ENCODE results near the gene COL6A1. TPM values are rescaled to one million over a fixed set of nuclear protein-coding genes. Genes with fewer than 3 reads are reported as not detected.

The COL6A1 gene
- polyA plus RNA-seq, 1 donor from 2014 or later = 29.4 TPM

DNA sequence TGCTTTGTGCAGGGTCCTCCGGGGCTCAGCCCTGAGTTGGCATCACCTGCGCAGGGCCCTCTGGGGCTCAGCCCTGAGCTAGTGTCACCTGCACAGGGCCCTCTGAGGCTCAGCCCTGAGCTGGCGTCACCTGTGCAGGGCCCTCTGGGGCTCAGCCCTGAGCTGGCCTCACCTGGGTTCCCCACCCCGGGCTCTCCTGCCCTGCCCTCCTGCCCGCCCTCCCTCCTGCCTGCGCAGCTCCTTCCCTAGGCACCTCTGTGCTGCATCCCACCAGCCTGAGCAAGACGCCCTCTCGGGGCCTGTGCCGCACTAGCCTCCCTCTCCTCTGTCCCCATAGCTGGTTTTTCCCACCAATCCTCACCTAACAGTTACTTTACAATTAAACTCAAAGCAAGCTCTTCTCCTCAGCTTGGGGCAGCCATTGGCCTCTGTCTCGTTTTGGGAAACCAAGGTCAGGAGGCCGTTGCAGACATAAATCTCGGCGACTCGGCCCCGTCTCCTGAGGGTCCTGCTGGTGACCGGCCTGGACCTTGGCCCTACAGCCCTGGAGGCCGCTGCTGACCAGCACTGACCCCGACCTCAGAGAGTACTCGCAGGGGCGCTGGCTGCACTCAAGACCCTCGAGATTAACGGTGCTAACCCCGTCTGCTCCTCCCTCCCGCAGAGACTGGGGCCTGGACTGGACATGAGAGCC lies 22.7 kb downstream of the COL6A1 start:
- no peak for TF ChIP-seq EZH2 (IDR thresholded peaks at IDR 0.05; ENCODE audit: borderline replicate concordance, insufficient read depth, low read length, poor library complexity, severe bottlenecking)
- TF ChIP-seq MXI1 (conservative IDR thresholded peaks at IDR 0.05; ENCODE audit: poor library complexity, severe bottlenecking) = no peak
- no peak for TF ChIP-seq RAD21 (conservative IDR thresholded peaks at IDR 0.05)
- TF ChIP-seq, protein P1, sequence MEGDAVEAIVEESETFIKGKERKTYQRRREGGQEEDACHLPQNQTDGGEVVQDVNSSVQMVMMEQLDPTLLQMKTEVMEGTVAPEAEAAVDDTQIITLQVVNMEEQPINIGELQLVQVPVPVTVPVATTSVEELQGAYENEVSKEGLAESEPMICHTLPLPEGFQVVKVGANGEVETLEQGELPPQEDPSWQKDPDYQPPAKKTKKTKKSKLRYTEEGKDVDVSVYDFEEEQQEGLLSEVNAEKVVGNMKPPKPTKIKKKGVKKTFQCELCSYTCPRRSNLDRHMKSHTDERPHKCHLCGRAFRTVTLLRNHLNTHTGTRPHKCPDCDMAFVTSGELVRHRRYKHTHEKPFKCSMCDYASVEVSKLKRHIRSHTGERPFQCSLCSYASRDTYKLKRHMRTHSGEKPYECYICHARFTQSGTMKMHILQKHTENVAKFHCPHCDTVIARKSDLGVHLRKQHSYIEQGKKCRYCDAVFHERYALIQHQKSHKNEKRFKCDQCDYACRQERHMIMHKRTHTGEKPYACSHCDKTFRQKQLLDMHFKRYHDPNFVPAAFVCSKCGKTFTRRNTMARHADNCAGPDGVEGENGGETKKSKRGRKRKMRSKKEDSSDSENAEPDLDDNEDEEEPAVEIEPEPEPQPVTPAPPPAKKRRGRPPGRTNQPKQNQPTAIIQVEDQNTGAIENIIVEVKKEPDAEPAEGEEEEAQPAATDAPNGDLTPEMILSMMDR (IDR thresholded peaks at IDR 0.05; ENCODE audit: poor library complexity, severe bottlenecking) = no peak
- no peak for TF ChIP-seq EP300 (conservative IDR thresholded peaks at IDR 0.05; ENCODE audit: poor library complexity, severe bottlenecking)
- TF ChIP-seq, protein P2, sequence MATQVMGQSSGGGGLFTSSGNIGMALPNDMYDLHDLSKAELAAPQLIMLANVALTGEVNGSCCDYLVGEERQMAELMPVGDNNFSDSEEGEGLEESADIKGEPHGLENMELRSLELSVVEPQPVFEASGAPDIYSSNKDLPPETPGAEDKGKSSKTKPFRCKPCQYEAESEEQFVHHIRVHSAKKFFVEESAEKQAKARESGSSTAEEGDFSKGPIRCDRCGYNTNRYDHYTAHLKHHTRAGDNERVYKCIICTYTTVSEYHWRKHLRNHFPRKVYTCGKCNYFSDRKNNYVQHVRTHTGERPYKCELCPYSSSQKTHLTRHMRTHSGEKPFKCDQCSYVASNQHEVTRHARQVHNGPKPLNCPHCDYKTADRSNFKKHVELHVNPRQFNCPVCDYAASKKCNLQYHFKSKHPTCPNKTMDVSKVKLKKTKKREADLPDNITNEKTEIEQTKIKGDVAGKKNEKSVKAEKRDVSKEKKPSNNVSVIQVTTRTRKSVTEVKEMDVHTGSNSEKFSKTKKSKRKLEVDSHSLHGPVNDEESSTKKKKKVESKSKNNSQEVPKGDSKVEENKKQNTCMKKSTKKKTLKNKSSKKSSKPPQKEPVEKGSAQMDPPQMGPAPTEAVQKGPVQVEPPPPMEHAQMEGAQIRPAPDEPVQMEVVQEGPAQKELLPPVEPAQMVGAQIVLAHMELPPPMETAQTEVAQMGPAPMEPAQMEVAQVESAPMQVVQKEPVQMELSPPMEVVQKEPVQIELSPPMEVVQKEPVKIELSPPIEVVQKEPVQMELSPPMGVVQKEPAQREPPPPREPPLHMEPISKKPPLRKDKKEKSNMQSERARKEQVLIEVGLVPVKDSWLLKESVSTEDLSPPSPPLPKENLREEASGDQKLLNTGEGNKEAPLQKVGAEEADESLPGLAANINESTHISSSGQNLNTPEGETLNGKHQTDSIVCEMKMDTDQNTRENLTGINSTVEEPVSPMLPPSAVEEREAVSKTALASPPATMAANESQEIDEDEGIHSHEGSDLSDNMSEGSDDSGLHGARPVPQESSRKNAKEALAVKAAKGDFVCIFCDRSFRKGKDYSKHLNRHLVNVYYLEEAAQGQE (IDR thresholded peaks at IDR 0.05; ENCODE audit: borderline replicate concordance) = no peak
- TF ChIP-seq POLR2AphosphoS5 (IDR thresholded peaks at IDR 0.05) = no peak
- no peak for TF ChIP-seq TAF1 (IDR thresholded peaks at IDR 0.05; ENCODE audit: low read depth)
- TF ChIP-seq SMC3 (conservative IDR thresholded peaks at IDR 0.05; ENCODE audit: poor library complexity) = no peak
- Histone ChIP-seq H3K27me3 (ENCODE audit: insufficient read depth, low read depth, low read length) (no peaks in the 10 kb centered on the region), H3K9me2 (ENCODE audit: insufficient read depth, low read length) (no peaks in the 10 kb centered on the region), H3K36me3 (ENCODE audit: insufficient read depth, low read length) (no peaks in the 10 kb centered on the region), H3F3A (ENCODE audit: insufficient read depth, low read length, poor library complexity, severe bottlenecking) (no peaks in the 10 kb centered on the region), H3K4me2 (ENCODE audit: low read length) (no peak overlapping the region), H3K79me2 (replicated peaks; ENCODE audit: insufficient read depth, low read length) (no peaks in the 10 kb centered on the region), H3K9ac (ENCODE audit: low read length) (no peak overlapping the region), H3K4me3 (ENCODE audit: low read length) (no peak overlapping the region), H4K20me1 (ENCODE audit: insufficient read depth) (no peaks in the 10 kb centered on the region), H3K9me3 (ENCODE audit: low read length) (no peaks in the 10 kb centered on the region), H2AFZ (ENCODE audit: low read depth, low read length) (no peak overlapping the region), H3K27ac (ENCODE audit: low read length) (no peak overlapping the region)

DNA sequence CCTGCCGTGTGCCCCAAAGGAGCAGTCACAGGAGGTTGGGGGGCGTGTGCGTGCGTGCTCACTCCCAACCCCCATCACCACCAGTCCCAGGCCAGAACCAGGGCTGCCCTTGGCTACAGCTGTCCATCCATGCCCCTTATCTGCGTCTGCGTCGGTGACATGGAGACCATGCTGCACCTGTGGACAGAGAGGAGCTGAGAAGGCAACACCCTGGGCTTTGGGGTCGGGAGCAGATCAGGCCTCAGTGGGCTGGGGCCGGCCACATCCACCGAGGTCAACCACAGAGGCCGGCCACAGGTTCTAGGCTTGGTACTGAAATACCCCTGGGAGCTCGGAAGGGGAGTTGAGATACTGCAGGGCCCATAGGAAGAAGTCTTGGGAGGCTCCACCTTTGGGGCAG lies 23.5 kb downstream of the COL6A1 start:
- no peaks in the 10 kb centered on the region for H3K27me3 ChIP-seq (ENCODE audit: insufficient read depth, low read depth, low read length)

More for the DNA sequence above, 23.5 kb downstream of the COL6A1 start:
- no peaks in the 10 kb centered on the region for H3K9me3 ChIP-seq (ENCODE audit: low read length)
- TF ChIP-seq EP300 (conservative IDR thresholded peaks at IDR 0.05; ENCODE audit: poor library complexity, severe bottlenecking) = no peak
- TF ChIP-seq RAD21 (conservative IDR thresholded peaks at IDR 0.05) = no peak
- TF ChIP-seq, protein P1 (IDR thresholded peaks at IDR 0.05; ENCODE audit: poor library complexity, severe bottlenecking) = no peak
- no peak for TF ChIP-seq TAF1 (IDR thresholded peaks at IDR 0.05; ENCODE audit: low read depth)
- no peak for TF ChIP-seq EZH2 (IDR thresholded peaks at IDR 0.05; ENCODE audit: borderline replicate concordance, insufficient read depth, low read length, poor library complexity, severe bottlenecking)
- TF ChIP-seq, protein P2 (IDR thresholded peaks at IDR 0.05; ENCODE audit: borderline replicate concordance) = no peak
- no peak for TF ChIP-seq SMC3 (conservative IDR thresholded peaks at IDR 0.05; ENCODE audit: poor library complexity)
- no peak for TF ChIP-seq POLR2AphosphoS5 (IDR thresholded peaks at IDR 0.05)
- TF ChIP-seq MXI1 (conservative IDR thresholded peaks at IDR 0.05; ENCODE audit: poor library complexity, severe bottlenecking) = no peak
- no peaks in the 10 kb centered on the region for H4K20me1 ChIP-seq (ENCODE audit: insufficient read depth)
- H3K4me3 ChIP-seq (ENCODE audit: low read length) = no peak overlapping the region
- H3K27ac ChIP-seq (ENCODE audit: low read length) = no peak overlapping the region
- no peak overlapping the region for H3K4me2 ChIP-seq (ENCODE audit: low read length)
- no peak overlapping the region for H3K9ac ChIP-seq (ENCODE audit: low read length)
- H2AFZ ChIP-seq (ENCODE audit: low read depth, low read length) = no peak overlapping the region
- H3F3A ChIP-seq (ENCODE audit: insufficient read depth, low read length, poor library complexity, severe bottlenecking) = no peaks in the 10 kb centered on the region
- H3K36me3 ChIP-seq (ENCODE audit: insufficient read depth, low read length) = no peaks in the 10 kb centered on the region
- no peaks in the 10 kb centered on the region for H3K9me2 ChIP-seq (ENCODE audit: insufficient read depth, low read length)
- H3K79me2 ChIP-seq (replicated peaks; ENCODE audit: insufficient read depth, low read length) = no peaks in the 10 kb centered on the region

All from neural cell (in vitro differentiated cells).